Measurements from ENCODE around the gene BACH2.

Gene BACH2

DNA sequence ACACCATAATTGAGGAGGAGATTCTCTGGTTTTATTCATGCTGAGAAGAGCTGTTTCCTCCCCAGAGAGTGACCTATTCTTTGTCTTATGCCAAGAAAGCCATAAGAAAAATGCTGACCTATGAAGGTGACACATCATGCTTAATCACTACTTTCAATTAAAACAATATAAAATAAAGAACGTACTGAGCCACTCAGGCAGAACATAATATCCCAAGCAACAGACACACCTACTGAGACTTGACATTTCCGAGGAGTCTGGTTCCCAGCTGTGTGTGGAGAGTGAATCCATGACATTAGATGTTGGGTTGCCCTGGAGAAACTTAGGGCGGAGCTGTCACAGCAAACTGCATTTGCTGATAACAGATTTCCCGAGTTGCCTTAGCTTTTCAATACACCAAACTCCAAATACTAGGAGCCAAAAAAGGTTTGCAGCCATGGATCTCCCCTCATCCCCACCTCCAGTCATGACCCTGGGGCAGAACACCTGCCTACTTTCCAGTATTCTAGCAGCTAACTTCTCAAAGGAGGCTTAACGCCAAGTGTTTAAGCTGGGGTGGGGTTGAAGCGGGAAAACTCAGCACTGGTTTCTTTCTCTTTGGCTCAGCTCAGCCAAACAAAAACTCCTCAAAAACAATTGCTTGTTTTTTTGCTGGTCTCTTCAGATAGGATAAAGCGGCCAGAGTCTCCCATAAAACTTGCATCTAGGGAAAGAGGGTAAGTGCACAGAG is 92.2 kb downstream of the BACH2 start:
- DNase-seq: no peak

DNA sequence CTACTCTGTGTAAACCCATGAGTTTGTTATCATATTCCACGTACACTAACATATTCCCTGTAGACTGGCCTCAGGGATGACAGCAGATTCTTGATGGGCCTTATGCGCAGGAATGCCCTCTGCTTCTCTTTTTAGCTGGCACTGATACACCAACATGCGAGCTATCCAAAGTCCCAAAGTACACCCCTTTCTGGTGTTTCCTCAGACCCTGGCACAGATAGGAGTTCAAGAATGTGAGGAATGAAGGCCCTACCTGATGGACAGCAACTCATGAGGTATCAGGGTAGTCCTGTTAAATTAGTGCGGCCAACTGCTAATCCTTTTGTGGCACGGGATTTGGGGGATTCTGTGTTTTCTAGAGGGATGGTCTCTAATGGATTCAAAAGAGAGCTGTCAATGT is 93.0 kb downstream of the BACH2 start:
- DNase-seq: no peak

- DNase-seq: no peak
Observed at GRCh38 chr6:90202156-90202555, 94.5 kb downstream of the BACH2 start.

GRCh38 chr6:90199900-90200299 is 96.7 kb downstream of the BACH2 start:
- DNase-seq: no peak

DNA sequence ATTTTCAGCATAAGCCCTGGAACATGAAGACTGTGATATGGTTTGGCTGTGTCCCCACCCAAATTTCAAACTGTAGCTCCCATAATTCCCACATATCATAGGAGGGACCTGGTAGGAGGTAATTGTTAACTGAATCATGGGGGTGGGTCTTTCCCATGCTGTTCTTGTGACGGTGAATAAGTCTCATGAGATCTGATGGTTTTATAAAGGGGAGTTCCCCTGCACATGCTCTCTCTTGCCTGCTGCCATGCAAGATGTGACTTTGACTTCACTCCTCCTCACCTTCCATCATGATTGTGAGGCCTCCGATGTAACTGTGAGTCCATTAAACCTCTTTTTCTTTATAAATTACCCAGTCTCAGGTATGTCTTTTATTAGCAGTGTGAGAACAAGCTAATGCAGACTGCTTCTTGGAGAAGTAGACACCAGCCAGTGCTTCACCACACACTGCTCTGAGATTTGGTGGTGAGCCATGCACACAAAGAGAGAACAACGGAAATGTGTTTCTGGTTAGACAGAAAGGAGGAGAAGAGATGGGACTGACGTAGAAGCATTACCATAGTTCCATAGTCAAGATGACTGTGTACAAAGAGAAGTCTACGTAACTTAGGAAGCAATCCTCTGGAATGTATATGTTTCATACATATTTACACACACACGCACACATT is 97.8 kb downstream of the BACH2 start:
- DNase-seq: no peak

GRCh38 chr6:90197854-90198496 is 98.7 kb downstream of the BACH2 start:
- no peak for DNase-seq

DNA sequence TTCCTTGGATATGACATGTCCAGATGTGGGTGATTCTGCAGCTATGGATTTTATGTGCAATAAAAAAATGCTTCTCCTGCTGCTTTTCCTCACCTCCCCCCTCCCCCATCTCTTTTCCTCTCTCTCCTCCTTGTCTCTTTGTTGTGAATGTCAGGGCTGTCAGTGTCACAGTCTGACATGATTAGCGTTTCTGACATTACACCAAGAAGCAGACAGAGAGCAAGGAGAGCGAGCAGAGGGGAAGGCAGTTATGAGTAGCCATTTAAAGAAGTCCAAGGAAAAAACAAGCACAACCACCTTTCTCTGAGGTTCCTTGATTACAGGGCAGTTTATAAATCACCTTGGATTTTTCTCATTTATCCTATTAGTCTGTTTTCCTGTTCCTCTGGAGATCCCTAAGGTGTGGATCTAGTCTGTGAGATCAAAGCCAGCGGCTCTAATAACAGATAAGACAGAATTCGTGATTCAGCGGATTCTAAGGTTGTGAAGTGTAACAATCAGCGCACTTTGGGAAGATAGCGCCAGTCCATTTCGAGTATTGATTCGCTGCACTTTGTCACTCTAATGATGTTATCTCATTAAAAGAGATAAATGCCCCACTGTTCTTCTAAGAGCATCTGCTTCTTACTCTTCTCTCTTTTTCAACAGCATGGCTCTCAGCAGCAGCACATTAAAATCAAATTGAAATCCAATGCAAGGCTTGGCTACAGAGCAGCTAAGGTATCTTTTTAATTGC is 101.4 kb downstream of the BACH2 start:
- no peak for DNase-seq

GRCh38 chr6:90194371-90194841 is 102.2 kb downstream of the BACH2 start:
- peak; percentile 44 for DNase-seq

- no peak for DNase-seq
Observed at GRCh38 chr6:90193359-90193758, 103.3 kb downstream of the BACH2 start.

DNA sequence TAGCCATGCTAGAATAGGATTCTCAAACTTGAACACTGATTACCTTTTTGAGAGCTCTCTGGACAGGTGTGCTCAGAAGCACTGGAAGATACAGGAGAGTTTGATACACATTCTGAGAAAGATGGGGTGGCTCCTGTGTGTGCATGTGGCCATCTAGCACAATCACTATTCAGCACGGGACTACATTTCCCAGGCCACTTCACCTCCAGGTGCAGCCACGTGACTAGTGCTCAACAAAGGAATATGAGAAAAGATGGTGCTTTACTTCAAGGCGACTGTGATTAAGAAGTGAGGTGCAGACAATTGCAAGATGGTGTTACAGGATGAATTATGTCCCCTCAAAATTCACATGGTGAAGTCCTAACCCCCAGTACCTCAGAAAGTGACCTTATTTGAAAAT is 103.8 kb downstream of the BACH2 start:
- no peak for DNase-seq

- no peak for DNase-seq
Observed at GRCh38 chr6:90190752-90191395, 105.8 kb downstream of the BACH2 start.

GRCh38 chr6:90190131-90190530 is 106.5 kb downstream of the BACH2 start:
- no peak for DNase-seq

- no peak for DNase-seq
Observed at GRCh38 chr6:90187437-90188121, 109.1 kb downstream of the BACH2 start.

DNA sequence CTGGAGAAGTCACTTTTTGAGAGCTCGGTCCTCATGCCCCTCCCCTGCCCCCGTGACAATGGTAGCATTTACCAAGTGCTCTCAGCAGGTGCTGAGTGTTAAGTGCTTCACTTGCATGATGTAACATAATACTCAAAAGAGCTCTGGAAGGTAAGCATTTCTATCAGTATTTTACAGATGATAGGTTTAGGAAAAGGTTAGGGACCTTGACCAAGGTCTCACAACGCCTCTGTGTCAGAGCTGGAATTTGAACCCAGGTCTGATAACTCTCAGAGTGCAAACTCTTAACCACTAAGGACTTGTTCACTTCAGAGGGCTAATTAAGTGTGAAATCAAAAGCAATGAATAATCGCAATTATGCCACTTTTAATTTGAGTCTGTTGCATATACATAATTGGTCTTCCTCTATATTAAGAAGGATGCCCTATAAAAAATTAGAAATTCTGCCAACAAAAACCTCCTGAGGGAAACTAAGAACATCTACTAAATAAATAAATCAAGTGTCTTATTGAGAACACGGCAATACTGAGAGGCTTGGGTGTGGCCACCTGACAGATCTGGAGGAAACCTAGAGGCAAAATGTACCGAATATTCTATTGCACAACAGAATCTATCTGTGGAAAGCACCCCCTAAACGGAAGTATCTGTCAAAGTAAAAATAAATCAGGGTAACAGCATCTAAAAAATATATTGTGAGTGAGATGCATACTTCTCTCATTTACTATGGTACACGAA is 109.8 kb downstream of the BACH2 start:
- DNase-seq: no peak

DNA sequence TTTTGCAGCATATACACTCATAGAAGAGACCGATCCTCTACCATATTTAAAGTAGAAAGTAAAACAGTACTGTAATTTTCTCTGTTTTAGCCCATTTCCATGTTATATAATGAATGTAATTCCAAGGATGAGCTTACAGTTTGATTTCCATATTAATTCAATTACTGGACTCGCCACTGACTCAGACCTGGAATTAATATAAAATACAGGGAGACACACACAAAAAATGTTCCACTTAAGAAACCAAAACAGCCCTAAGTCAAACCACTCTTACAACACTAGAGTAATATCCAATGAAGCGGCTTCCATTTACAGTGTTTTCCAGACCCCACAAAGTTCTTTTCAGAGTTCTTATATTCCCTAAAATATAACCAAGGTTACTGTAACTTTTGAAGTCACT is 110.6 kb downstream of the BACH2 start:
- DNase-seq: no peak

DNA sequence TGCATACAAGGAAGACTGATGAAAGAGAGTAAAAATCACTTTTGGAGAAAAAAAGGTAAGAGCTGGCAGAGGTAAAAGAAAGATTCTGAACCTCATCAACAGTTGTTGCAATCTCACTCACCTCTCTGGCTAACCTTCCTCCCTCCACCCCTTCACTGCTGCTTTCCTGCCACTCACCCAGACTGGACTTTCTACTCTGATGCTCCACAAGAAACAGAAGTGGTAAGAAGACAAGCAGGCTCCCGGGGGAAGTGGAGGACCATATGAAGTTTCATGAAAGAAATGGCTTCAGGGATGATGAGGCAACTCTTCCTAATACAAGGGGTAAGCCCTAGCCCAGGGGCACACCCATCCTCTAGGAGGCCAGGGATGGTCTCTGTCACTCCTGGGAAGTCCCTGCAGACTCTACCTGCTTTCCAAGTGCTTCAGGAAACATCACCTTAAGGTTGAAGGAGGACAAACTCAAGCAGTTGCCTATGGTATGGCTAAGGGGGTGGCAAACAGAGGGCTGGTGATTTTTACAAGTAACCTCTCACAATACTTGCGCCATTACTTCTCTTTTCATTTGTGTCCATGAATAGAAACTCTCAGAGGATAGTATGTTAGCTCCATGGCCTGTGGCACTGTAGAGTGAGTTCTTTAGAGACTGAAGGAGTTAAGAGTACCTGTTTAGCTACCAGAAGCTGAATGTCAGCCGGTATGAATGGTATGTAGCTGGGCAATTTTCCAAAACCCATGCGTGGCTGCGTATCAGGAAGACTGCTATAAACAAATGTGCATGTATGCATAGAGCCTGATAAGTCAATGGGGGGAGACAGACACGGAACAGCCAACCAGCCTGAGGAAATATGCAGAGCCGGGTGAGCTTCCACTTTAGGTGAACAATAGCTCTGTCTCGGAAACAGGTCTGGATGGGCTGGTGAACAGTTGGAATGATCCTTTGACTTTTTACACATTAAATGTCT is 112.0 kb downstream of the BACH2 start:
- no peak for DNase-seq

- no peak for DNase-seq
Observed at GRCh38 chr6:90183587-90184333, 112.9 kb downstream of the BACH2 start.

DNA sequence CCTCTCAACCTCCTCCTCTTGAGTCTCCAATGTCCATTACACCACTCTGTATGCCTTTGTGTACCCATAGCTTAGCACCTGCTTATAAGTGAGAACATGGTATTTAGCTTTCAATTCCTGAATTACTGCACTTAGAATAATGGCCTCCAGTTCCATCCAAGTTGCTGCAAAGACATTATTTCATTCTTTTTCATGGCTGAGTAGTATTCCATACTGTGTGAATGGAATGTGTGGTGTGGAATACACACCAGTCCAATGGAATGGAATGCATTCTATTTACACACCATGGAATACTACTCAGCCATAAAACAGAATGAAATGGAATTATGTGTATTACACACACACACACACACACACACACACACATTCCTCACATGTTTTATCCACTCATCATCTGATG is 116.1 kb downstream of the BACH2 start:
- no peak for DNase-seq

Measured in activated CD4-positive, alpha-beta T cell treated with anti-CD3 and anti-CD28 coated beads for 48 hours (primary cell).